GM20000 (cell line): ENCODE data around the gene GGT7.

Experiments
- DNase-seq: peaks from one replicate; pipeline ENCODE4 v3.0.0; 2012; ENCODE audit warnings: low spot score
- TF ChIP-seq, protein P1 (sequence below): IDR thresholded peaks from 2 replicates; pipeline ENCODE4 v1.5.1; 2012; ENCODE audit warnings: mild to moderate bottlenecking, control low read depth; ENCODE audit errors: extremely low read depth, missing control alignments

The GGT7 gene

DNA sequence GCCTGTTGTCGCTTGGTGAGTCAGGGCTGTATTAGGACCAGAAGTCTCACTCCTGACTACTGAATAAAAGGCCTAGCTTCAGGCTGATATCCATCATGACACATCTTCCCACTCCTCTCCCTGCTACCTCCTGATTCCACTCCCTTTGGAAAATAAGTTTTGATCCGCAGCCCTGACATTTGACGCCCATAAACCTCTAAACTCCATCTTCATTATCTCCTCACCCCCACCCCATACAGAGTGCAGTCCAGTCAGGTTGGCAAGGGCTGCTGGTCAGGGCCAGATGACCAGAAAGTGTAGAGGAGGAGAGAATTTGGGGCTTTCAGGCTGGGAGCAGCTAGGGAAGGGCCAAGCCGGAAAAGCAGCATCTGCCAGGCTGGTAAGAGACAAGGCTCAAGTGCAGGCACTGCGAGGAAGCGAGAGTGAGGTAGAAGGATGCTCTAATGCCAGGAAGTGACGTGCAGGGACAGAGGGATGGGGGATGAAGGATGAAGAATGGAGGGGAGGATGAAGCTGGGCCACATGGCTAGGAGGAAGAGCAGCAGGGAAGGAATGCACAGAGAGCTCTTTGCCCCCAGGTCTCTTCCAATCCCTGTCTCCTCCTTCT lies 1.2 kb downstream of the GGT7 start:
- TF ChIP-seq, protein P1, sequence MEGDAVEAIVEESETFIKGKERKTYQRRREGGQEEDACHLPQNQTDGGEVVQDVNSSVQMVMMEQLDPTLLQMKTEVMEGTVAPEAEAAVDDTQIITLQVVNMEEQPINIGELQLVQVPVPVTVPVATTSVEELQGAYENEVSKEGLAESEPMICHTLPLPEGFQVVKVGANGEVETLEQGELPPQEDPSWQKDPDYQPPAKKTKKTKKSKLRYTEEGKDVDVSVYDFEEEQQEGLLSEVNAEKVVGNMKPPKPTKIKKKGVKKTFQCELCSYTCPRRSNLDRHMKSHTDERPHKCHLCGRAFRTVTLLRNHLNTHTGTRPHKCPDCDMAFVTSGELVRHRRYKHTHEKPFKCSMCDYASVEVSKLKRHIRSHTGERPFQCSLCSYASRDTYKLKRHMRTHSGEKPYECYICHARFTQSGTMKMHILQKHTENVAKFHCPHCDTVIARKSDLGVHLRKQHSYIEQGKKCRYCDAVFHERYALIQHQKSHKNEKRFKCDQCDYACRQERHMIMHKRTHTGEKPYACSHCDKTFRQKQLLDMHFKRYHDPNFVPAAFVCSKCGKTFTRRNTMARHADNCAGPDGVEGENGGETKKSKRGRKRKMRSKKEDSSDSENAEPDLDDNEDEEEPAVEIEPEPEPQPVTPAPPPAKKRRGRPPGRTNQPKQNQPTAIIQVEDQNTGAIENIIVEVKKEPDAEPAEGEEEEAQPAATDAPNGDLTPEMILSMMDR, result no peak
- DNase-seq, result no peak

- no peak for DNase-seq
- TF ChIP-seq, protein P1, result no peak
Observed at GRCh38 chr20:34864216-34864615, 8.4 kb downstream of the GGT7 start.

DNA sequence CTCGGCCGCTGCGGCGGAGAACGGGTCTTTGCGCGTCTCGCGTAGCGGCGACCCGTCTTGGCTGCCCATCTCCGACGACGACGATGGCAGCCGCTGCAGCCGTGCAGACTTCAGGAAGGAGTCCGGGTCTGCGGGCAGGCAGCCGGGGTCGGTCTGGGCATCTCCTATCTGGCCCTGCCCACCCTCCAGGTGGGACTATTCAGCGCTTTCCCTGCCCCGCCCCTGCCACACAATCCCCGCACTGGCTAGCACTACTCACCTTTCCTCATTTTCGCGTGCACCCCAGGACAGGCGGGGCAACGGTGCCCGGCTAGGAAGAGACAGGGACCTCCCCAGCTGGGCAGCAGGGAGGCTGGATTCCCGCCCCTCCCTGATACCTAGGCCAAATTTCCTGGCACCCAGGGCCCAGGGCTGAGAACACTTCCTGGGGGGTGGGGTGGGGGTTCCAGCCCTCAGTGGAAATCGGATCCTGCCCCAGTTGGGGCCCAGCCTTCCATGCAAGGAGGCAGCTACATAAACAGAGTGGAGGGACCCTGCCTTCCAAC lies 9.2 kb downstream of the GGT7 start:
- no peak for DNase-seq
- TF ChIP-seq, protein P1, result no peak

DNA sequence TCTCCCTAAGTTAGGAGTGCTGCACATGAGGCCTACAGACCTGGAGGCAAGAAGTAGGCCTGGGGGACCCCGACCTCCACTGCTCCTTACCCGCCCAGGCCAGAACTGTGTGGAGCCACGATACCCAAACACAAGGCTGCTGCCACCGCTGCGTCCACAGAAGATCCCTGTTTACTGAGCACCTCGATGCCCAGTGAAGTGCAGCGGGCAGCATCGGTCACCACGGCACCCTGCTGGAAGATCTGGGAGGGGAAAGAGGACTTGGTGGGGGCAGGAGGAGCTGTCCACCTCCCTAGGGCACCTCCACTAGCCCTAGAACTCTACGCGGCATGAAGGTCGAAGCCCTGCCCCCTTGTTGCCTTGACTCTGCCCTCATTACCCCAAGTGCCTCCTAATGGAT lies 9.9 kb downstream of the GGT7 start:
- TF ChIP-seq, protein P1, result no peak
- DNase-seq, result no peak

DNA sequence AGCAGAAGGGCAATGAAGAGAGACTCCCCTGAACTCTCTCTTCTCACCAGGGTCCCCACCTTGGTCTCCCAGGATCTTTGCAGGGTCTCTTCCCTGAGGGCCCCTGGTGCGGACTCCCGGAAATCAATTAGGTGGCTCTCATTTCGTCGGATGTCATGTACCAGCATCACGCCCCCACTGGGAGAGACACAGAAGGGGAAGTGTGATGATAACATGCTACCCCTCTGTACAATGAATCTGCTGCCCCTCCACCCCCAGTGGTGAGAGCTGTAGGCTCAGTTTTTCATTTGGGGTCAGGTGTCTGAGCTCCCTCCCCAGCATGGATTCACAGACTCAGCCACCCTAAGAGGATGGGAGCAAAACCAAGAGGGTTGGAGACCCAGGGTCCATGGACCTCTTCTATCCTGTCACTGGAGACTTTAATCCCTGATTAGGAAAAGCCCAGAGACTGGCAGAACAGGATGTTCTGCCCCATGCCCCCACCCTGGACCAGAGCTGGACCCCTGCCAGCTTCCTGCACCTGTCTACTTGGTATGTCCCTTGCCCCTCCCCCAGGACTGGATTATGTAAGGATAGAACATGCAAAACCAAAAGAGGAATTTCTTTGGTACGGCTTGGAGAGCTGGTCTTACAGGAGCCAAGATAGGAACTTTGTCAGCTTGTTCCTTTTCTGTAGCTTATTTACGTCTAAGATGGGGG lies 11.1 kb downstream of the GGT7 start:
- DNase-seq, result no peak
- TF ChIP-seq, protein P1, result no peak

DNA sequence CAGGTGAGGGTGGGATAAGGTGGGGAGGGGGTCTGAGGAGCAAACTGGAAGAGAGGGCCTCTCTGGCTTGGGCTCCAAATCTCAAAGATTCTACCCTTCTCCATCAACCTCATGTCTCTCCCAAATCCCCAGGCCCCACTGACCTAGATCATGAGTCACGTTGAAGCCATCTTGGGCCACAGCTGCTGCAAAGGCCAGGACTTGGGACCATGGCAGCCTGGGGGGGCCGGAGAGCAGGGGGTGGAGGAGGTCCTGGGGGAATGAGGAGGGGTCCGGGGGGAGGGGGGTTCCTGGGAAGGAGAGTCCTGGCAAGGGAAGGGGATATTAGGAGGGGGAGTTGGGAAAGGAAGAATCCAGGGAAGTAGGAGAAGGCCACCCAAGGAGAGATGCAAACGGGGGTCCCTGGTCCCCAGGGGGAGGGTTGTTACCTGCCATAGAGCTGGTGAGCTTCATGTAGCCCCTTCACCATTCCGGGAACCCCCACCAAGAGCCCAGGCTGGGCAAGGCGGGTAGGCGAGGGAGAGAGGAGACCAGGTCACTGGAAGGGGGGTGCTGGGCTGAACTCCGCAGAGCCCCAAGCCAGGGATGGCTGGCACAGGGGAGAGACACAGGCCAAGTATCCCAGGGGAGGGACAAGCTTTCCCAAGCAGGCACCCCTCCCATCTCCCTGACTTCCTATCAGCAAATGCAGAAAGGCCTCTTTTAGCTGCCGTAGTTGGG lies 12.7 kb downstream of the GGT7 start:
- TF ChIP-seq, protein P1, result no peak

DNA sequence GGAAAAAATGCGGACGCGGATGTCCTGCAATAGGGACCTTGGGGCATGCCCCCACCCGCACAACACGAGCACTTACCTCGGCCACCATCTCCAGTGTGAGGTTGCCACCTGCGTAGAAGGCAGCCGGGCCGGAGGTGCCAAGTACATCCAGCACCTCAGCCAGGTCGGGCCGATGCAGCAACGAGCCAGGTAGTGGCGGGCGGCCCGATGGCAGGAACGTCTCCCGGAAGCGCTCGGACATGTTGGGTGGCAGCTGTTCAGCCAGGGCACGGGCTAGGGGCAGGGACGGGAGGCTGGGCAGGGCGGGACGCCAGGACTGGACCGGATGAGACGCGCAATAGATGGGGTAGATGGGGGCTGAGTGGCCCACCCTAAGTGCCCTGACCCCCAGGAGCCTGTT lies 13.3 kb downstream of the GGT7 start:
- TF ChIP-seq, protein P1, result no peak
- DNase-seq, result no peak

More for the DNA sequence above, 12.7 kb downstream of the GGT7 start:
- peak; percentile 16 for DNase-seq
